Hepatocyte (in vitro differentiated cells): Measurements from ENCODE around the gene TIGAR.

Source experiments
- CTCF ChIP-seq: fragments of 200-600 bp; sonication (generic); IDR thresholded peaks from 2 replicates; pipeline ENCODE4 v1.5.1; 2016; ENCODE audit warnings: antibody characterized with exemption, mild to moderate bottlenecking; ENCODE audit not compliant: poor library complexity
- EZH2 ChIP-seq: fragments of 200-600 bp; sonication (generic); IDR thresholded peaks from 2 replicates; pipeline ENCODE4 v1.6.1; 2016; ENCODE audit warnings: antibody characterized with exemption, mild to moderate bottlenecking, borderline replicate concordance
- EZH2phosphoT487 ChIP-seq: fragments of 200-600 bp; sonication (generic); IDR thresholded peaks from one replicate; pipeline ENCODE4 v1.6.1; 2018; ENCODE audit warnings: antibody characterized with exemption, mild to moderate bottlenecking, low read depth, moderate library complexity; ENCODE audit not compliant: unreplicated experiment, severe bottlenecking

DNA sequence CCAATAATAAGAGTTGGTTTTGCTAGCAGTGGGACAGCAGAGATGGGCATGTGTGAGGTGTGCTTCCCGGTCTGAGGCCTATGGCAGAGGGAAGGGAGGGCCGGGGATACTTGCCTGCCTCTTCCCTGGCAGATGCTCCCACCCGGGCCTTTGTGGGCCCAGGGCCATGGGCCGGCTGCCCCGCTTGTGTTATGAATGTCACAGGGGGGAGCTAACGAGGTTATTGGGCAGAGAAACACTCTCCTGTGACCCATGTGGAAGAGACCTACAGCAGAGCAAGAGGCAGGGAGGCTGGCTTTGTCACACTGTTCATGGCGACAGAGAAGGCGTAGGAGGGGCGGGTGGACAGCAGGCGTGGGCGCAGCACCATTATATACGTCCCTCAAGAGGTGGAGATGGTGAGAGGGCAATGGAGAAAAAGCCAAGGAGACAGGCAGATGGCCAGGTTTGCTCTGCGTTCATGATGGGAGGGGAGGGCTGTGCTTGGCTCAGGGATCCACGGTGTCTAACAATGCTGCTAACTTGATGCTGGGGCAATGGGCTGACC is 34.2 kb upstream of the TIGAR start:
- TF ChIP-seq CTCF (no peak), EZH2 (no peak), EZH2phosphoT487 (no peak)
